Endothelial cell of umbilical vein (primary cell): Measurements from ENCODE around the gene METRNL. TPM values are rescaled to one million over a fixed set of nuclear protein-coding genes. Genes with fewer than 3 reads are reported as not detected.

Experiments used
- BruUV-seq: library from RNA; stranded (reverse); fragments of 400-500 nt; replicated peaks from 2 replicates; lab custom pipeline; 2021; lab: Mats Ljungman, UMichigan
- CTCF ChIA-PET: fragments of 300-600, 350-600 bp; sonication (Branson Sonifier 250); formaldehyde crosslinking; loops from one replicate; lab custom pipeline; 2021; ENCODE audit warnings: antibody characterized with exemption, inconsistent platforms; lab: Charles Lee
- POLR2A ChIA-PET: fragments of 300-600, 350-600 bp; sonication (Branson Sonifier 250); formaldehyde crosslinking; loops from one replicate; lab custom pipeline; 2021; ENCODE audit warnings: antibody characterized with exemption, inconsistent platforms; lab: Charles Lee
- DNase-seq: peaks from one replicate; pipeline ENCODE4 v3.0.0-alpha.2; 2011; ENCODE audit warnings: low read depth, low spot score
- FAIRE-seq: peaks from 2 replicates; lab custom pipeline; 2011; peaks lifted over from hg19 to GRCh38; lab: Jason Lieb, UNC
- H2AFZ ChIP-seq: 2 replicates; pipeline ENCODE4 v1.6.0; 2012; ENCODE audit warnings: low read depth, low read length, control low read depth, inconsistent platforms
- H3K27ac ChIP-seq: 2 replicates; pipeline ENCODE4 v1.5.1; 2011; ENCODE audit warnings: low read depth, mild to moderate bottlenecking, control low read depth, low read length, moderate library complexity; ENCODE audit not compliant: insufficient read depth
- H3K27me3 ChIP-seq, 2 experiments: 2 replicates each; pipeline versions ENCODE4 v1.6.0 to v1.6.1; 2011; ENCODE audit warnings: low read length in 2 of 2, mixed read lengths in 1 of 2; ENCODE audit not compliant: control insufficient read depth in 2 of 2, insufficient read depth in 2 of 2
- H3K36me3 ChIP-seq, 2 experiments: 2 replicates in 1 of 2; 3 replicates in 1 of 2; pipeline ENCODE4 v1.5.1; 2011; ENCODE audit warnings: low read length in 2 of 2, mild to moderate bottlenecking in 1 of 2, moderate library complexity in 1 of 2; ENCODE audit not compliant: control insufficient read depth in 2 of 2, insufficient read depth in 2 of 2; ENCODE audit errors: extremely low read depth in 1 of 2
- H3K4me1 ChIP-seq: 3 replicates; pipeline ENCODE4 v1.5.1; 2011; ENCODE audit warnings: mild to moderate bottlenecking, low read length; ENCODE audit not compliant: control insufficient read depth, insufficient read depth; ENCODE audit errors: extremely low read depth
- H3K4me2 ChIP-seq: 2 replicates; pipeline ENCODE4 v1.6.1; 2011; ENCODE audit warnings: low read length, control low read depth, mixed read lengths; ENCODE audit not compliant: insufficient read depth
- H3K4me3 ChIP-seq, 3 experiments: fragments of 200-600 bp in 1 of 3; sonication (generic), shearing (Covaris generic) in 1 of 3; replicated peaks in 1 of 3; 2 replicates each; pipeline ENCODE4 v1.5.1; 2011 to 2016; ENCODE audit warnings: control low read depth in 3 of 3, low read length in 3 of 3, mild to moderate bottlenecking in 2 of 3, inconsistent platforms in 1 of 3, low read depth in 1 of 3, moderate library complexity in 1 of 3; ENCODE audit not compliant: insufficient read depth in 1 of 3
- H3K79me2 ChIP-seq: 2 replicates; pipeline ENCODE4 v1.6.0; 2012; ENCODE audit warnings: low read length, inconsistent platforms; ENCODE audit not compliant: control insufficient read depth, insufficient read depth
- H3K9ac ChIP-seq: replicated peaks from 2 replicates; pipeline ENCODE3; 2011; ENCODE audit warnings: low read length, control low read depth; ENCODE audit not compliant: insufficient read depth; ENCODE audit errors: extremely low read depth
- H3K9me1 ChIP-seq: replicated peaks from 3 replicates; pipeline ENCODE4 v1.6.0; 2011; ENCODE audit warnings: mild to moderate bottlenecking, low read length; ENCODE audit not compliant: control insufficient read depth, insufficient read depth; ENCODE audit errors: extremely low read depth
- H3K9me3 ChIP-seq: replicated peaks from 2 replicates; pipeline ENCODE4 v1.5.1; 2012; ENCODE audit warnings: low read length, inconsistent platforms; ENCODE audit not compliant: control insufficient read depth, insufficient read depth
- H4K20me1 ChIP-seq: replicated peaks from 2 replicates; pipeline ENCODE3; 2011; ENCODE audit warnings: mild to moderate bottlenecking, low read length; ENCODE audit not compliant: control insufficient read depth, insufficient read depth; ENCODE audit errors: extremely low read depth
- CTCF ChIP-seq, 2 donors: IDR thresholded peaks; 1 replicate in 1 of 2; 2 replicates in 1 of 2; pipeline ENCODE4 v1.5.1; 2011; ENCODE audit warnings: low read length in 2 of 2, mild to moderate bottlenecking in 2 of 2, moderate library complexity in 2 of 2, control low read depth in 1 of 2, inconsistent platforms in 1 of 2, low read depth in 1 of 2; ENCODE audit not compliant: insufficient read depth in 1 of 2; ENCODE audit errors: extremely low read depth in 1 of 2
- EZH2 ChIP-seq: IDR thresholded peaks from 2 replicates; pipeline ENCODE4 v1.6.1; 2012; ENCODE audit warnings: borderline replicate concordance, low read depth, mild to moderate bottlenecking, moderate library complexity, low read length, inconsistent platforms; ENCODE audit not compliant: severe bottlenecking
- FOS ChIP-seq: IDR thresholded peaks from 2 replicates; pipeline ENCODE4 v1.6.1; 2011; ENCODE audit warnings: mild to moderate bottlenecking, low read length, moderate library complexity, borderline replicate concordance; ENCODE audit not compliant: insufficient read depth
- GATA2 ChIP-seq: IDR thresholded peaks from 2 replicates; pipeline ENCODE4 v1.7.0; 2011; ENCODE audit warnings: low read depth, mild to moderate bottlenecking, moderate library complexity, mixed read lengths, low read length; ENCODE audit not compliant: insufficient read length, insufficient read depth
- JUN ChIP-seq: IDR thresholded peaks from 2 replicates; pipeline ENCODE4 v1.6.1; 2011; ENCODE audit warnings: borderline replicate concordance, low read depth; ENCODE audit not compliant: insufficient read length, insufficient read depth
- MAX ChIP-seq: IDR thresholded peaks from 2 replicates; pipeline ENCODE4 v1.6.1; 2011; ENCODE audit not compliant: insufficient read depth, insufficient read length
- MYC ChIP-seq: IDR thresholded peaks from one replicate; pipeline ENCODE4 v1.6.1; 2011; ENCODE audit warnings: mild to moderate bottlenecking, low read depth, low read length
- POLR2A ChIP-seq: IDR thresholded peaks from 2 replicates; pipeline ENCODE4 v1.6.1; 2012; ENCODE audit warnings: low read depth, mild to moderate bottlenecking, control low read depth, low read length
- POLR2AphosphoS5 ChIP-seq: IDR thresholded peaks from 2 replicates; pipeline ENCODE4 v1.6.1; 2012; ENCODE audit warnings: low read depth, mild to moderate bottlenecking, control low read depth, low read length, moderate library complexity; ENCODE audit not compliant: insufficient read depth
- dilution Hi-C: fragments of 300-500 bp; cut with MboI; formaldehyde crosslinking; loops from one replicate; pipeline ENCODE4 v1.15.0; 2019; ENCODE audit warnings: low sequenced_read_pairs; ENCODE audit not compliant: extremely low pct_ligation_motif_present
- intact Hi-C: fragments of 100-400 bp; cut with micrococcal nuclease; formaldehyde crosslinking; loops from one replicate; pipeline ENCODE4 v1.10.0; 2022
- polyA plus RNA-seq, 4 experiments: library from polyadenylated mRNA; depleted of rRNA in 3 of 4; stranded (reverse) in 3 of 4; unstranded in 1 of 4; fragments of >200 nt; gene quantifications; 2 replicates each; pipeline versions ENCODE4 v1.2.1 to v1.2.3, GENCODE V29; 2011 to 2012; ENCODE audit warnings: missing spikeins in 1 of 4
- total RNA-seq: library from RNA; stranded (reverse); gene quantifications from 2 replicates; pipeline ENCODE4 v1.2.3, GENCODE V29; 2021

Gene METRNL
- total and polyA plus RNA-seq, 2 donors (not counting 3 experiments of a cell fraction or from before 2014, with no cell fraction given): 29.5 to 54.4 TPM

- Histone ChIP-seq H2AFZ (no peak overlapping the region), H4K20me1 (no peaks in the 10 kb centered on the region), H3K4me1 (no peaks in the 10 kb centered on the region), H3K36me3 (no peaks in the 10 kb centered on the region), H3K4me3 (no peak overlapping the region), H3K9me3 (no peaks in the 10 kb centered on the region), H3K9ac (no peak overlapping the region), H3K27me3 (no peaks in the 10 kb centered on the region), H3K79me2 (no peaks in the 10 kb centered on the region), H3K27ac (no peak overlapping the region), H3K9me1 (no peaks in the 10 kb centered on the region), H3K4me2 (no peak overlapping the region)
- intact Hi-C loops: no loop called here
- dilution Hi-C loops: no loop called here
- no TSS peak for BruUV-seq
- DNase-seq: no peak
- FAIRE-seq: no peak
- TF ChIP-seq MAX: no peak
- no peak for TF ChIP-seq GATA2
- TF ChIP-seq MYC: no peak
- no peak for TF ChIP-seq POLR2A
- TF ChIP-seq POLR2AphosphoS5: no peak
- no peak for TF ChIP-seq CTCF (IDR thresholded peaks at IDR 0.05; ENCODE audit: extremely low read depth in 1 of 2, insufficient read depth in 1 of 2, low read depth in 1 of 2, low read length in 2 of 2)
- no peak for TF ChIP-seq EZH2
- TF ChIP-seq JUN: no peak
- TF ChIP-seq FOS: no peak
- ChIA-PET POLR2A (no interaction called here), CTCF (interaction anchor here (1.0 kb wide), 1 partner anchor 18 kb away, joined by 3 read pairs; no protein-coding TSS in a partner anchor)
These were observed 42.8 kb downstream of the METRNL start for GRCh38 chr17:83121921-83122820.
